Effector memory CD4-positive, alpha-beta T cell (primary cell): ENCODE results near the gene FANCC.

Experiments
- DNase-seq, 3 donors: peaks; one replicate each; pipeline ENCODE4 v3.0.0-alpha.2; 2020
- H3K27ac ChIP-seq: 2 replicates; pipeline ENCODE4 v1.7.0; 2013; ENCODE audit warnings: mild to moderate bottlenecking, low read length, moderate library complexity; ENCODE audit not compliant: insufficient read depth, poor library complexity, severe bottlenecking
- H3K27me3 ChIP-seq: replicated peaks from 2 replicates; pipeline ENCODE4 v1.7.0; 2013; ENCODE audit warnings: mild to moderate bottlenecking, low read length; ENCODE audit not compliant: insufficient read depth, control insufficient read depth, poor library complexity, severe bottlenecking
- H3K36me3 ChIP-seq: 2 replicates; pipeline ENCODE4 v1.7.0; 2013; ENCODE audit warnings: mild to moderate bottlenecking, low read length, moderate library complexity; ENCODE audit not compliant: control insufficient read depth, insufficient read depth
- H3K4me1 ChIP-seq: 2 replicates; pipeline ENCODE4 v1.7.0; 2013; ENCODE audit warnings: low read length, mild to moderate bottlenecking; ENCODE audit not compliant: control insufficient read depth, insufficient read depth, poor library complexity, severe bottlenecking
- H3K4me3 ChIP-seq: 2 replicates; pipeline ENCODE4 v1.7.0; 2013; ENCODE audit warnings: low read length, low read depth, mild to moderate bottlenecking; ENCODE audit not compliant: insufficient read depth, poor library complexity, severe bottlenecking
- H3K9me3 ChIP-seq: 2 replicates; pipeline ENCODE4 v1.7.0; 2013; ENCODE audit warnings: mild to moderate bottlenecking, low read length, moderate library complexity; ENCODE audit not compliant: control insufficient read depth

The FANCC gene

DNA sequence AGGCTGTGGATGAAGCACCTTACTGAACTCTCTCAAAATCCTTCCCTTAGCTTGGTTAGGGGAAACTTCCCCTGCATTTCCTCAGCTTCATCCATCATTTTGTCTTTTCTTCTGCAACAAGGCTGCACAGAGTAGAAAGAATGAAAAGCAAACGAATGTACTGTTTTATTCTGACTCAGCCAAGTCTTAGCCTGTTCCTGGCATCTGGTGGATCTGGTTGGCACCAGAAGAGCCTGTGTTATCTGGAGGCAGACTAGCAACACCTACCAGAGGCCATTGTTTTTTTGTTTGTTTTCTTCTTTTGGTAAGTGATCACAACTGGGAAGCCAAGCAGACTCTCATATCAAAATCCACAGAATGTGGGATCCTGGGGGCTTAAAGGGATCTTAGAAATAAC is 200.7 kb downstream of the FANCC start:
- Histone ChIP-seq H3K4me3 (no peak overlapping the region), H3K4me1 (no peaks in the 10 kb centered on the region), H3K9me3 (no peaks in the 10 kb centered on the region), H3K27ac (no peak overlapping the region), H3K27me3 (no peaks in the 10 kb centered on the region), H3K36me3 (no peaks in the 10 kb centered on the region)
- DNase-seq: no peak

DNA sequence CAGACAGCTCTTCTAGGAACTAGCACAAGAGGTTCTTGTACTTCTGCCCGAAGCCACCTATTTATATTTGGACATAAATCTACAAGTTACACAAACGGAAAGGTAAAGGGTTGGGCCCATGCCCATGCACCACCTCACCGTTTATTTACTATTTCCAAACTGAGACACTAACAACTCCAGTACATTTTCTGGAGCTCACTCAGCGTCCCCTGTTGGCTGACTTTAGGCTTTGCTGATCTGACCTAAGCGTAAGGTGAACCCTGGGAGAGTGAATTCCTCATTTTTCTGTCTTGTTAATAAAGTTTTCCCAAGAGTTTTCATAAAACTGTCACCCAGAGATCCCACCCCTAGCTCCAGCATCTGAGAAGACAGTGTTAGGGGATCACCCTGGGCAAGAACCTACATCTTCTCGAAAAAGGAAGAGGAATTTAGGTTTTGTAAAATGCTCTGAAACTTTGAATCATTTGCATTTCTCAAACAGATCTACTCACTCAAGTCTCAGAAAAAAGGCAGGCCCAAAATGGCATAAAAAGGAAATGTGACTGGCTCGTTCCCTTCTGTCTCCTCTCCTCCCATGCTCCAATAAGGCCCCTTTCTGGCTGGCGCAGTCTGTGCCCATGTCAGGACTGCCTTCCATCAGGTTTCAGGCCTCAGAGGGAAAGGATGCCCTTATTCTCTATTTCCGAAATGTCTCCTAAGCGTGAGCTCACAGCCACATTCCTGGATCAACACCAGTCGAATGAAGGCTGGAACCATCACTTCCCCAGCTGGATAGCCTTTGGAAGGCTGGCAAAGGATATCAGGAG is 201.3 kb downstream of the FANCC start:
- H3K9me3 ChIP-seq: no peaks in the 10 kb centered on the region
- DNase-seq: no peak
- H3K27me3 ChIP-seq: no peaks in the 10 kb centered on the region
- no peaks in the 10 kb centered on the region for H3K36me3 ChIP-seq
- no peak overlapping the region for H3K4me3 ChIP-seq
- H3K4me1 ChIP-seq: no peaks in the 10 kb centered on the region
- no peak overlapping the region for H3K27ac ChIP-seq

DNA sequence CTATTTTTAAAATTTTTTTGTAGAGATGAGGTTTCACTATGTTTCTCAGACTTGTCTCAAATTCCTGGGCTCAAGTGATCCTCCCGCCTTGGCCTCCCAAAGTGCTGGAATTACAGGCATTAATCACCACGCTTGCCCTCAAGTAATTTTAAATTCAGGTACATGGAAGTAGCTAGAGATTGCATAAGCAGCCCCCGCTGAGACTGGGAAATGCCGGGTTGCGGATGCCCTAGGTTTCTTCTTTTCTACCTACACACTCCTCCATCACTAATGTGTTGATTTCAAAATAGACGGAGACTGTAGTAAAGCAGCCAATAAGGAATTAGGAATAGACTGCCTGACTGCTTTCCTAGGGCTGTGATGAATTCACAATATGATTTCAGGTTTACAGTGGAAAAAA is 202.4 kb downstream of the FANCC start:
- Histone ChIP-seq H3K9me3 (no peaks in the 10 kb centered on the region), H3K4me3 (no peak overlapping the region), H3K36me3 (no peaks in the 10 kb centered on the region), H3K4me1 (no peaks in the 10 kb centered on the region), H3K27me3 (no peaks in the 10 kb centered on the region), H3K27ac (no peak overlapping the region)
- DNase-seq: no peak

DNA sequence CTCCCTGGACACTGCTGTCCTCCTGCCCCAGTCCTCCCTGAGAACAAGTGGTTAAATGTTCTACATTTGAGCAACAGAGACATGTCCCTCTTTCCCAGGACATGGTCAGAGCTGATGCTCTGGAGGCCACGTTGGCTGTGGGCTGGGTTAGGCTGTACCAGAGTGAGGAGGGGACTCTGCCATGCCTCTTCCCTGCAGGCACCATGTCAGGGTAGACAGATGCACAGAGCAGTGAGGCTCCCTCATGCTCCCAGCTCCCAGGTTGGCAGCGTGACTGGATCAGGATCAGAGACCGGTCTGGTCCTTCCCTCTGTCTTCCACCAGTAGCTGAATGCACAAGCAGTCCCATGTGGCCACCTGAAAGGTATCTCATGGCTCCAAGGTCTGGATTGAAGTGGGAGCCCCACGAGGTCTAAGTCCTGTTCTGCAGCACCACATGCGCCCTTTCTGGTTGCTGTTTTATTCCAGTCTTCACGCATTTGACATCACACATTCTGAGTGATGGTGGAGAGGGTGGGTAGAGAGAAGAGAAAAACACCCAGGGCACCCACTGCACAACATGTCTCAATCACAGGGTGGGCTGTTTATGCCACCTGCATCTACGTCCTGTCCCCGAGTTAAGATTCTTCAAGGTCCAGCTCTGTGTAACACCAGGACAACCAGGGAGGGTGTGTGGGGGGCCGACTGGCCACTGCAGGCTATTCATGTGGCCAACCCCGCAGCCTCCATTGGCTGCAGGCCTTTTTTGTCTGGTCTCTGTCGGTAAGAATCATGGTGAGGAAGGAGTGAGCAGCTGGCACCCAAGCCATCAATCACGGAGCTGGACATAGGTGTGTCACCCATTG is 204.9 kb downstream of the FANCC start:
- no peak for DNase-seq
- Histone ChIP-seq H3K27ac (no peak overlapping the region), H3K4me3 (no peak overlapping the region), H3K36me3 (no peaks in the 10 kb centered on the region), H3K4me1 (no peaks in the 10 kb centered on the region), H3K27me3 (no peaks in the 10 kb centered on the region), H3K9me3 (no peaks in the 10 kb centered on the region)

DNA sequence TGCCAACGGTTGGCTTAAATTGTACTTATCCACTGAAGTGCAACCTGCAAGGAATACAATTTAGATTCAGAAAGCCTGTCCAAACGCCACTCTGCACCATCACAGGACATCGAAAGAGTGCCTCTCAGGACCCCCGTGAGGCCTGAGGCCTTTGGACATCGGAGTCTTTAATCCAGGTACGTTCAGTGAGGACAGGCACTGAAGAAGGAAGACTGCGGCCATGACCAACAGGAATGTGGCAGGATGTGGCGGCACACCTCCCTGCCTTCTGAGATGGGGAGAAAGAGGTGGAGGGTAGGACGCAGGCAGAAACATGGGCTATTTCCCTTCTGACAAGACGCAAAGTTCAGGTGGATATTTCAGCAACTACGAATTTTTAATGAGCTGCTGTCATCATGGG is 205.8 kb downstream of the FANCC start:
- H3K9me3 ChIP-seq: no peaks in the 10 kb centered on the region
- no peaks in the 10 kb centered on the region for H3K27me3 ChIP-seq
- H3K36me3 ChIP-seq: no peaks in the 10 kb centered on the region
- H3K4me3 ChIP-seq: no peak overlapping the region
- no peak overlapping the region for H3K27ac ChIP-seq
- H3K4me1 ChIP-seq: no peaks in the 10 kb centered on the region
- DNase-seq: no peak

DNA sequence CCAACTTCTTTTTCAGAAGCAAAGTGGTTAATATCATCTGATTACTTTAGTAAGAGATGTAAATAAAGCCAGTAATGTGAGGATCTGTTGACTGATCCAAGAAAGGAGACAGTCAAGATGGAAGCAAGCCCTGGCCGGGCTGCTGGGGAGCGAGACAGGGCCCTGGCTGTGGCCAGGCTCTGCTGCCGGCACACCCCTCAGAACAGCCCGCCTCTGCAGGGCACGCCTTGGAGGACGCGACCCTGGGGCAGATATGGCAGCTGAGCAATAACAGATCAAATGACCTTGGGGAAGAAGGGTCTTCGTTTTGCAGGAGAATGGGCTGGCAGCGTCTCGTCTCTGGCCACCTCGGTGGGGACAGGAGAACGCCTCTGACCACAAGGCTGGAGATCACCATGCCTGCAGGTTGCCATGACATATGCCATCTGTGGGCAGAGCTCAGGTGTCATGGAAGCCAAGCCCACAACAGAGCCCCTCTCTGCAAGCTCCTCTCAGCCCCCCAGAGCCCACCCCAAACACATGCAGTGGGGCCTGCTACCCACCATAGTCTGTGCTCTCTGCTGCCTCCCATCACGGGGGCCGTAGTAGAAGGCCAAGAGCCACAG is 206.5 kb downstream of the FANCC start:
- Histone ChIP-seq H3K27me3 (no peaks in the 10 kb centered on the region), H3K36me3 (no peaks in the 10 kb centered on the region), H3K4me1 (no peaks in the 10 kb centered on the region), H3K27ac (no peak overlapping the region), H3K4me3 (no peak overlapping the region), H3K9me3 (no peaks in the 10 kb centered on the region)
- DNase-seq: no peak

DNA sequence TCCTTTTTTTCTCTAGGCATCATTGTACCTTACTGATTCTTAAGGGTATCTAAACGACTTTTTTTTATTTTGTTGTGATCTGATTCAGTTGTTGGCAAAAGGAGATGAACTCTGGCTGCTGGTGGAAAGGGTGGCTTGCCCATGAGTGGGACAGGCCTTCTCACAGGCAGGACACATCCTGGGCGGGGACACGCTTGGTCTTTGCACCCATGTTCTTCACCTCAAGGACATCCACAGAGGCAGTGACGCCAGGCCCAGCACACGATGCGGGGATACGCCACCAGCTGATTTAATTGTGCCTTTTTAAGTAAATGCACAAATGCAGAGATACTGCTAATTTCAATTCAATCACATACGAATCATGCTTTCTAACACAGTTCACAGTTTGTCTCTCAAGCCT is 208.1 kb downstream of the FANCC start:
- H3K27ac ChIP-seq: no peak overlapping the region
- no peak overlapping the region for H3K4me3 ChIP-seq
- H3K36me3 ChIP-seq: no peaks in the 10 kb centered on the region
- H3K27me3 ChIP-seq: no peaks in the 10 kb centered on the region
- H3K4me1 ChIP-seq: no peaks in the 10 kb centered on the region
- H3K9me3 ChIP-seq: no peaks in the 10 kb centered on the region
- no peak for DNase-seq

DNA sequence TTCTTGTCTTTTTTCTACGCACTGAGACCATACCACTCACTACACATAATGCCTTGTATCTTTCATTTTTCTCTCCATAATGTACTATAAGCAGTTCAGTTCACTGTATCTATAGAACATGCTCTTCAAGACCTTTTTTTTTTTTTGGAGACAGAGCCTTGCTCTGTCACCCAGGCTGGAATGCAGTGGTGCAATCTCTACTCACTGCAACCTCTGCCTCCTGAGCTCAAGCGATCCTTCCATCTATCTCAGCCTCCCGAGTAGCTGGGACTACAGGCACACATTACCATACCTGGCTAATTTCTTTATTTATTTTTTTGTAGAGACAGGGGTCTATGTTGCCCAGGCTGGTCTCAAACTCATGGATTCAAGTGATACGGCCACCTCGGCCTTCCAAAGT is 208.7 kb downstream of the FANCC start:
- no peak overlapping the region for H3K27ac ChIP-seq
- no peak overlapping the region for H3K4me3 ChIP-seq

DNA sequence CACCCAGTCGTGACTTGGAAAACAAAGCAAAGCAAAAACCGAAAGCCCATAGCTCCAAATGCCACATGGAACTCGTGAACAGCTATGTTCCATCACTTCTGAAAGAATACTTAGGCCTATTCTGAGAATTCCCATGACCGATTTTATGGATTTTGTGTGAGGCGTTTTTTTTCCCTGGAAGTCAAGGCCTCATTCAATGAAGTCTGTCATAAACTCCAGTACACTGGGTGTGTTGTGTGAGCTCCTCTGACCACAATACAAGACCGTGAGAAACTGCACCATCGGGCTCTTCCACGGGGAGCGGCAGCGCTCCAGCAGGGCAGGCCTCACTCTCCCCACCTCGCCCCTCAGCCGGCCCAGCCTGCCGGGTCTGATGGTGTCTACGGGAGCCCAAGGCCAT is 209.5 kb downstream of the FANCC start:
- Histone ChIP-seq H3K27ac (no peak overlapping the region), H3K4me1 (no peaks in the 10 kb centered on the region), H3K27me3 (no peaks in the 10 kb centered on the region), H3K9me3 (no peaks in the 10 kb centered on the region), H3K4me3 (no peak overlapping the region), H3K36me3 (no peaks in the 10 kb centered on the region)
- DNase-seq: no peak

More for the DNA sequence above, 208.7 kb downstream of the FANCC start:
- no peaks in the 10 kb centered on the region for H3K9me3 ChIP-seq
- no peak for DNase-seq
- no peaks in the 10 kb centered on the region for H3K4me1 ChIP-seq
- no peaks in the 10 kb centered on the region for H3K36me3 ChIP-seq
- H3K27me3 ChIP-seq: no peaks in the 10 kb centered on the region
